ENCODE data around the gene MKNK2.
"Not testable (repeated sequence)": the region's sequence is repeated elsewhere in the genome, so short reads cannot be mapped to it uniquely, and the experiment has no call there.

MKNK2 gene

DNA sequence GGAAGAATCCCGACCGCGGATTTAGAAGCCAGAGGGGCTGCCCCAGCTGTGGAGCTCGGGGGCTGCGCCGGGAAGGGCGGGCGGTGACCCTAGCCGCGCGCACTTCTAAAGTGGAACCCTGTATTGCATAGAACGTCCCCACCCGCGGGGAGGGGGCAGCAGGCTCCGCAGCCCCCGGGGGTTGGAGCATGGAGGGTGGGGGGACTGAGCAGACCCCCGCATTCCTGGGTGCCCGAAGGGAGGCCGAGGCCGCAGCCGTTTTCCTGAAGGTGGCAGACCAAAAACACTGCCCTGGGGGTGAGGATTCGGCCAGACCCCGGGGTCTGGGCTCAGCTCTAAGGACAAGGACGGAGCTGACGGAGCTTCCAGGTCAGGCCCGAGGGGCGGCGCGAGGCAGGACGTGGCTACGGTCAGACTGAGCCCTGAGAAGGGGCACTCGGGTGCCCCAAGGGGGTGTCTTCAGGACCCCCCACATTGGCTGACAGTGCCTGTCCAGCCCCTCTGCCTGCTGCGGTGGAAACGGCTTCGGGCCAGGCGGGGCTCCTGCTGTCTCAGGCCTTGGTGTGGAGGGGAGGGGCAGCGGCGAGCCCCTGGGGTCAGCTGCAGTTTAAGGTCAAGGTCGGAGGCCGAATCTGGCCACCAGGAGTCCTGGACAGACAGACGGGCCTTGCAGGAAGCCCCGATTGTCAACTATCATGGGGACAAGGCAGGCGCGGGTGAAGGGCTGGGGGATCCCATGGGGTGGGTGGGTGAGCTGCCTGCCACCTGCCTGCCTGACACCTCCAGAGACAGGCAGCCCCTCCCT lies 12.6 kb downstream of the MKNK2 start:
- peak in 2 of 42 donors; percentile 13 for DNase-seq
- intact Hi-C loops (cut with DNase I): no loop called here

- intact Hi-C loops (cut with DNase I): no loop called here
Measured at GRCh38 chr19:2037651-2038255, 13.3 kb downstream of the MKNK2 start.

DNA sequence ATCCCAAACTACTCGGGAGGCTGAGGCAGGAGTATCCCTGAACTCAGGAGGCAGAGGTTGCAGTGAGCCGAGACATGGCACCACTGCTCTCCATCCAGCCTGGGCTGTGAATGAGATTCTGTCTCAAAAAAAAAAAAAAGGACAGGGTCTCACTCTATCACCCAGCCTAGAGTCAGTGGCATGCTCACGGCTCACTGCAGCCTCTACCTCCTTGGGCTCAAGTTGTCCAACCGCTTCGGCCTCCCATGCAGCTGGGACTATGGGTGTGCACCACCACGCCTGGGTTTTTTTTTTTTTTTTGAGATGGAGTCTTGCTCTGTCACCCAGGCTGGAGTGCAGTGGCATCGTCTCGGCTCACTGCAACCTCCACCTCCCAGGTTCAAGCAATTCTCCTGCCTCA lies 14.6 kb downstream of the MKNK2 start:
- DNase-seq: no peak
- intact Hi-C loops (cut with DNase I): no loop called here

More at GRCh38 chr19:2037651-2038255, 13.3 kb downstream of the MKNK2 start:
- peak in 1 of 42 donors; percentile 13 for DNase-seq

GRCh38 chr19:2035590-2035991 lies 15.5 kb downstream of the MKNK2 start:
- DNase-seq: peak in 1 of 42 donors; percentile 10
- intact Hi-C loops (cut with DNase I): no loop called here

GRCh38 chr19:2034729-2035589 lies 16.1 kb downstream of the MKNK2 start:
- peak in 2 of 42 donors; percentile 14 to 20 for DNase-seq

GRCh38 chr19:2034253-2034652 lies 16.8 kb downstream of the MKNK2 start:
- DNase-seq; intact Hi-C loops (cut with DNase I): not testable (repeated sequence)

More at GRCh38 chr19:2034729-2035589, 16.1 kb downstream of the MKNK2 start:
- intact Hi-C loops (cut with DNase I): no loop called here

DNA sequence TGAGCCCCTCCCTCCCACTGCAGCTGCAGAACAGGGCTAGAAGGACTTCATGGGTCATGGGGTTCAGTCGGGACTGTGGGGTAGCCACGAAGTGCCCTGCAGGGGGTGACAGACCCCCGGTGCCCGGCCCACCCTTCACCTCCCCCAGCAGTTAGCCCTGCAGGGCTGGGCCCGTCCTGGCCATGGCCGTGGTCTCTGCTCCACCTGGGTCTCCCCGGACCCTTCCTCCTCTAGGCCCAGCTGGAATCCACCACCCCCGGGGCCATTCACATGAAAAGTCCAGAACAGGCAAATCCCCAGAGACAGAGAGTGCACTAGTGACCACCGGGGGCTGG lies 17.3 kb downstream of the MKNK2 start:
- DNase-seq: no peak
- intact Hi-C loops (cut with DNase I): no loop called here

GRCh38 chr19:2033115-2033824 lies 17.8 kb downstream of the MKNK2 start:
- intact Hi-C loops (cut with DNase I): no loop called here
- DNase-seq: peak in 1 of 42 donors; percentile 13

DNA sequence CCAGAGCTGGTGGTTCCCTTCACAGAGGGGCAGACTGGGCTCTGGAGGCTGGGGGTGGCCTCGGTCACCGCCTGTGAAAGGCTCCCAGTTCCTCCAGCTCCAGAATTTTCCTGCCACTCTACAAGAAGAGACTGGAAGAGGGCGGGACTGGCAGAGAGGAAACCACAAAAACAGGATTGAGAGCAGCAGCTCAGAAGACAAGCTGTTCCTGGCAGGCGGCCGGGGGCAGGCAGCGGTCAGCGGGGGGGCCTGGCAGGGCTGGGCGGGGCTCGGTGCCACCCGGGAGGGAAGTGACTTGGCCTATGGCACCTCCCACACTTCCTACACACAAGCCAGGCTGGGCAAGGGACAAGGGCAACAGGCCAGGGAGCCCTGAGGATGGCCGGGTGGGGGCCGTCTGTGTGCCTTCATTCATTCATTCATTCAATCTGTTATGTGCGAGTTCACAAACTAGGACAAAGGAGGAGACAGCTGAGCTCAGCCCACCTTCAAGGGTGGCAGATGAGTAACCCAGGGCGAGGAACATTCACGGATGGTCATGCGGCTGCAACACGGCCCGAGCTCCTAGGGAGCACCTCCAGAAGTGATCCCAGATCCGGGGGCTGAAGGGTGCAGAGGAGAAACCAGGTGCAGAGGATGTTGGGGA lies 18.6 kb downstream of the MKNK2 start:
- DNase-seq: peak; percentile 87 to 98 (median 96)
- intact Hi-C loops (cut with DNase I): no loop called here

DNA sequence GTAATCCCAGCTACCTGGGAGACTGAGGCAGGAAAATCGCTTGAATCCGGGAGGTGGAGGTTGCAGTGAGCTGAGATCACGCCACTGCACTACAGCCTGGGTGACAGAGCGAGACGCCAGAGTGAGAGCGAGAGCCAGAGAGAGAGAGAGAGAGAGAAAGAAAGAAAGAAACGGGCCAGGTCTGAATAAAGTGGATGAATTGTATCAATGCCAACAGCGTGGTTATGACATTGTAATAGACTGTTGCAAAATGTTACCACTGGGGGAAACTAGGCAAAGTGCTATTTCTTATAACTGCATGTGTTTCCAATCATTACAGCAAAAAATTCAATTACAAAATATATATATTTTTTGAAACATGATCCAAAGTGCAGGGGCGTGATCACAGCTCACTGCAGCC lies 23.7 kb downstream of the MKNK2 start:
- intact Hi-C loops (cut with DNase I): no loop called here
- DNase-seq: no peak

GRCh38 chr19:2026770-2027169 lies 24.3 kb downstream of the MKNK2 start:
- intact Hi-C loops (cut with DNase I): no loop called here
- no peak for DNase-seq

DNA sequence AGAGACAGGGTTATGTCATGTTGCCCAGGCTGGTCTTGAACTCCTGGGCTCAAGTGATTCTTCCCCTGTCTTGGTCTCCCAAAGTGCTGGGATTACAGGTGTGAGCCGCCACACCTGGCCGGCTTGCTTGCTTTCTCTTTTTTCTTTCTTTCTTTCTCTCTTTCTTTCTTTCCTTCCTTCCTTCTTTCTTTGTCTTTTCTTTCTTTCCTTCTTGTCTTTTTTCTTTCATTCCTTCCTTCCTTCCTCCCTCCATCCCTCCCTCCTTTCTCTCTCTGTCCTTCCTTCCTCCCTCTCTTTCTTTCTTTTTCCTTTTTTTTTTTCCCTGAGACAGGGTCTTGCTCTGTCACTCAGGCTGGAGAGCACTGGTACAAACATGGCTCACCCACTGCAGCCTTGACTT lies 28.8 kb downstream of the MKNK2 start:
- intact Hi-C loops (cut with DNase I): no loop called here
- DNase-seq: no peak

DNA sequence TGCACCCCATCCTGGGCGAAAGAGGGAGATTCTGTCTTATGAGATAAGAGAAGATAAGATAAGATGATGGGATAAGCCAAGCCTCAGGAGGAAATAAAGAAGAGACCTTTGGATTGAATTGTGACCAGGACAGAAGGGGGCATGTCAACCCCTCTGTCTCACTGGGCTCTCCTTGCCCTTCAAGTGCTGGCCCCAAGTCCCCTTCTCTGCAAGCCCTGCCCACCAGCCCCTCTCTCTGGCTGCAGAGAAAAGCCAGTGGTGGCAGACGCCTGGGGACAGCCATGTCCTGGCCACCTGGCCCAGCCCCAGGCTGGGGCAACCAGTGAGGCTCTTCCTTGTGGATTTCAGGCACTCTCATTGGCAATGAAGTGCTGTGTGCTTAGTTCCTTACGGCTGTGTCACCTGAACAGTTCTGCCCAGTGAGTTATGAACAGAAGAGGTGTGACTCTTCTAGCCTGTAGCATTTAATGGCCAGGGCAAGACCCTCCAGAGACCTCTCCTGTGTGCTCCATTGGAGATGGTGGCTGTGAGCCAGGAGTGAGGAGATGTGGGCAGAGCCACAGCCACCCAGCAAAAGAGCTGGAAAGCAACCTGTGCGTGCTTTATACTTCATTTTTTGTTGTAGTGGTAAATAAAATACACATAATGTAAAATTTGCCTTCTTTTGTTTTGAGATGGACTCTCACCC lies 29.4 kb downstream of the MKNK2 start:
- intact Hi-C loops (cut with DNase I): no loop called here
- DNase-seq: no peak

GRCh38 chr19:2018752-2019151 lies 32.3 kb downstream of the MKNK2 start:
- DNase-seq: no peak
- intact Hi-C loops (cut with DNase I): loop anchor here (5.0 to 10.0 kb wide), 2 partner anchors 44 to 64 kb away; no protein-coding TSS in a partner anchor

GRCh38 chr19:2016041-2016807 lies 34.8 kb downstream of the MKNK2 start:
- intact Hi-C loops (cut with DNase I): loop anchor here (5.0 to 10.0 kb wide), 2 partner anchors 46 to 61 kb away; no protein-coding TSS in a partner anchor
- DNase-seq: peak; percentile 35 to 91 (median 74)

DNA sequence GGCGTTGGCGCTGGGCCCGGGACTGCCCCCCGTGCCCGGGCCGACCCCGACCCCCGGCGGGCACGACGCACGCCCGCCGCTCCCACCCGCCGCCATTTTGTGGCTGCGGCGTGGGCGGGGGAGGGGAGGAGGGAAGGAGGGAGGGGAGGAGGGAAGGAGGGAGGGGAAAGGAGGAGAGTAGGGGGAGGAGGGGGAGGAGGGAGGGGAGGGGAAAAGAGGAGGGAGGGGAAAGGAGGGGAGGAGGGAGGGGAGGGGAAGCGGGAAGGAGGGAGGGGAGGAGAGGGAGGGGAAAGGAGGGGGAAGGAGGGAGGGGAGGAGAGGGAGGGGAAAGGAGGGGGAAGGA lies 35.5 kb downstream of the MKNK2 start, which contains the start of gene BTBD2:
BTBD2 (minus strand) TSS at position 107 of the 343 bp plus-strand sequence; CDS start at position 96, 11 bp downstream.
- intact Hi-C loops (cut with DNase I): loop anchor here (5.0 to 10.0 kb wide), 2 partner anchors 47 to 61 kb away; no protein-coding TSS in a partner anchor
- DNase-seq: peak in 38 of 42 donors; percentile 30 to 84 (median 67)
